CD4-positive, alpha-beta T cell treated with Interleukin-1 beta for 1 hour (primary cell): ENCODE results near the gene NEMP2.
"Not testable (repeated sequence)": the region's sequence is repeated elsewhere in the genome, so short reads cannot be mapped to it uniquely, and the experiment has no call there.

Experiments
- DNase-seq, 2 donors: peaks; one replicate each; pipeline ENCODE4 v3.0.0-alpha.2; 2020 to 2022

NEMP2 gene

DNA sequence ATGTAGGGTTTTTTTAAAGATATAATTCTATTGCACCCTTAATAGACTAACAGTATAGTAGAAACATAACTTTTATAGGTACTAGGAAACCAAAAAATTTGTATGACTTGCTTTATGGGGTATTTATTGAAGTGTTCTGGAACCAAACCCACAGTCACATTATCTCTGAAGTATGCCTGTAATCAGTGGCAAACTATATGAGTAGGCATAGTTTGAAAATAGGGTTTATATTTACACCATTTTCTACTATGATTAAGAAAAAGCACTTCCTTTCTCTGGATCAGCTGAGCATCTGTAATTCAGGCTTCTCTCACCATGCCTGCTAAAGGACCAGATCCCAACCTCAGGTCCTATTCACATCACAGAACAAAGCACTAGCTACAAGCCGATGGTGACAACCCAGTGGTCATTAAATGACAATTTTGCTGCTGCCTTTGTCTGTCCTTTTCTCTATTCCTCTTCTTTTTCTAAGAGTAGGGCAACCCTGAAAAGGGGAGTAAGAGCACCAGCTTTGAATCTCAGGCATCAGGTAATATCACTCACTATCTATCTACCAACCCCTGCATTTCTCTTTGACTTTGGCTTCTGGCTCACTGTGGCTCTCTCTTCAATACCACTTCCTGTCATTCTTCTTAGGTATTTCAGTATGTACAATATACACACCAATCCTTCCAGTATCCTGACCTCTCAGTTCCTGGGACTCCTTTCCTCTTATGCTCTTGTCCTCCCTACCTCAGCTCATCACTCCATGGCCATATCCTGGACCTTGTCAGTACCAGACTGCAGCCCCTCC is 14.4 kb downstream of the NEMP2 start:
- DNase-seq: no peak

DNA sequence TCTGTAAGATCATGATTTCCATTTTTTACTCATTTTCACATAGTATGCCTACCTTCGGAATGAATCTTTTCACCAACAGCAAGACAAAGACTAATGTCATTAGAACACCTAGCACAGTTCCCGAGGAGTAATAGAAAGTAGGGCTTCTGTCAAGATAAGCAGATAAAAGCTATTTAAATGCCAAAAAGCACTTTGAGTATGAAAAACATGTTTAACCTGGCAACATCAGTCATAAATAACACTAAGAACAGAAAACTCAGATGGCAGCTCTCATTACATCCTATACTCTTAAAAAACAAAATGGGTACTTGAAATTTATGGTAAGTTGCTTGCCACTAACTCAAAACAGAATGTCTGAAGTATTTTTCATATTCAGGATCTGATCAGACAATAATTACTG is 17.1 kb downstream of the NEMP2 start:
- no peak for DNase-seq

DNA sequence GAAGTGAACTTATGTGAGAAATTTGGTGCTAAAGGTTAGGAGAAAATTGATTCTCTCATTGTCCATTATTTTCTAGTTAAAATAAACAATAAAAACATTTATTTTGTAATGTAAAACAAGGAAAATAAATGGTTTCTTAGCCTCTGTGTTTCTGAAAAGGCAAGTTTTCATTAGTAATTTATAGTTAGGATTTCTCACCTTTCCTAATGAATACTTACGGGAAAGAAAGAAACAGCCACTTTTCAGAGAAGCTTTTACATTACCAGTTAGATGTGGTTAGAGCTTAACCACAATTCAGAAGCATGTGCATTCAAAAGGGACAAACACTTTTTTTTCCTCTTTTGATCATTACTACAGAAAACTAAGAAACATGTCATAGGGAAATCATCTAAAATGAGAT is 18.8 kb downstream of the NEMP2 start:
- DNase-seq: peak in 1 of 2 donors; percentile 35

DNA sequence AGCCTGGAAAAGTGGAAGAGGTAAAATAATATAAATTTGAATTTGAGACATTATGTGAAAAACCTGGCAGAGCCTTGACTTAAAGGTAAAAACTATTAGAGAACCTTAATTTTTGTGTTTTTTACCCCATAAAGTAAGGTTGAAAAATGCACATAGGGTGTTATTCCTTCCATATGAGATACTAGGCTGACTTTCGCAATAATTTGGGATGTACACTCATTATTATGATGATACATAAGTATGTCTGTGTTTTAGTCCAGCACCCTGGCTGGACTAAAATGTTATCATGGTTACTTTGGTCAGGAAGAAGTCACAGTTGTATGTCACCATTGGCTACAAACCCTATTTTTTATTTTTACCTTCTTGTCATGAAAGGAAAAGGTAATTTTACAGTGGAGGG is 19.8 kb downstream of the NEMP2 start:
- DNase-seq: no peak

DNA sequence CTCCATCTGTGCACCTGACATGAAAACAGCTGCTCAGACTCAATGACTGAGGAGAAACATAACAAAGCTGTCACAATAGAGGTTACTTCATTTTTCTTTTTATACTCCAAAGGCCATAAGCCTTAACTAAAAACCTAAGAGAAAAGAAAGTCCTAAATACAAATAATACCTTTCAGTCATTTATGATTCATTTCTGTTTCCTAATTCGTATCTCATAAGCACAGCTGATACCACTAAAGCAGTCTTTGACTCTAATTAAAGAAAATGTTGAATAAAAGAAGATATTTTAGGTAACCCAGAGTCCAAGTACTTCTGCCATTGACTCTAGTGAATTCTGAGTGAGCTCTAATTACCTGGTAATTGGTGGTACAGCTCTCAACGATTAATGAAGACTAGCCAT is 20.6 kb downstream of the NEMP2 start:
- no peak for DNase-seq

DNA sequence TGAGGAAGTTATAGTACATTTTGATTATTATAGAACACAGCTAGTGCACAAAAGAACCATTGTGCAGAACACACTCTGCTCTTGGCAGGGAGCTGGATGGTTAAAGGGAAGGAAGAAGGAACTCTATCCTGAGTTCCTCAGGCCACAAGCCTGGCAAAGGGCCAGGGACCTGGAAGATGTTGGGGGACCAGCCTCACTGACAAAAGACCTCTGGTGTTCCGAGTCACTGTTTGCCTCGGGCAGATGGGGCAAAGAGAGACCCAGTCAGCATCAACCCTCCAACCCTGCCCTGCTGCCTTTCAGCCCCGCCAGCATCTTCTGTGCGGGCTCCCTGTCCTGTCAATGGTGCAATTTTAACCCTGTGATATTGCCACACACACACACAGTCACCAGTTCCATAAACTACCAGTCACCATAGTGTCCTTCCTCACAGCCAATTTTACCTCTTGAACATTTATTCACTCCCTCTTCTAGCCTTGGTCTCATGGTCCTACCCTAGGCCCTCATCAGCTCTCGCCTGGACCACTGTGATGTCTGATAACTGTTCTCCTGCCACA is 21.9 kb downstream of the NEMP2 start:
- DNase-seq: no peak

DNA sequence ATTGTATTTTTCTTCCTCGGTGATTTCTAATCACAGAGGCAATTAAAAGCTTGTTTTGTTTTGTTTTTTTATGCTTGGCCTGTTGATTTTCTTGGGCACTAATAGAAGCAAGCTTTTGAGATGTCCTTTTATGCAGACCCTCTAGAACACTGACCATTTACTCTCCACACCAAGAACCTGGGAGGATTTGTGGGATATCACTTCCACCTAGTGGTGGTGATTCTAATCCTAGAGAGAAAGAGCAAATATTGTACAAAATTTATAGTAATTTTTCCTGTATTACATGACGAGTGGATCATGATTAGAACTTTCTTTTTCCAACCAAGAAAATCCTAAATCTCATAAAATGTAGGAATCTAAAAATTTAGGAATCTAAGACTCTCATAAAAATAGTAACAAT is 23.4 kb downstream of the NEMP2 start:
- DNase-seq: no peak

DNA sequence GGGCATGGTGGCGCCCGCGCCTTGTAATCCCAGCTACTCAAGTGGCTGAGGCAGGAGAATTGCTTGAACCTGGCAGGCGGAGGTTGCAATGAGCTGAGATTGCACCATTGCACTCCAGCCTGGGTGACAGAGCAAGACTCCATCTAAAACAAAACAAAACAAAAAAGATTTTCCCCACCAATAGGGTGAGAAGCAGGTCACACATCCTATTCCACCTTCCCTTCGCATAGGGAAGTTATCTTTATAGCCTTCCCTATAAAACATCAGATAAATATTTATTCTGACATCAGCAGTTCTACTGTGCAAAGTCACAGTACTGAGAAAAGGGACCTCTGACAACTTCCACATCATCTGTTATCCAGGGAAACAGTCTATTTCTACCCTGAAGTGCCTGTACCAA is 24.6 kb downstream of the NEMP2 start:
- DNase-seq: not testable (repeated sequence)

DNA sequence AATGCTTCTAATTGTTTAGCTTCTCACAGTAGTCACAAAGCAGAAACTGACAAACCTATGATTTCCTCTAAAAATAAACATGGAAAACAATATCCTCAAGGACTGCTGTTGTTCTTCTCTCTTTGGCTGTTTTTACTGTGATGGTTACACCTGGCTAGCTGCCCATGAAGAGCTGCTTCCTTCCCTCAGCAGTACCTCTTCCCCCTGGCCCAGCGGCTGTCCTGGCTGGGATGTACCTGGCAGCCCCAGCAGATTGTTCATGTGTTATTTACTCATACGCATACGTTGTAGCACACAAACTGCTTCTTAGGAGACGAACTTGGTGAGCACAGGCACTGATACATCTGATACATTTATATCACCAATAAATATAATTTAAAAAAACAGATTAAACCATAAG is 27.4 kb downstream of the NEMP2 start:
- DNase-seq: no peak

DNA sequence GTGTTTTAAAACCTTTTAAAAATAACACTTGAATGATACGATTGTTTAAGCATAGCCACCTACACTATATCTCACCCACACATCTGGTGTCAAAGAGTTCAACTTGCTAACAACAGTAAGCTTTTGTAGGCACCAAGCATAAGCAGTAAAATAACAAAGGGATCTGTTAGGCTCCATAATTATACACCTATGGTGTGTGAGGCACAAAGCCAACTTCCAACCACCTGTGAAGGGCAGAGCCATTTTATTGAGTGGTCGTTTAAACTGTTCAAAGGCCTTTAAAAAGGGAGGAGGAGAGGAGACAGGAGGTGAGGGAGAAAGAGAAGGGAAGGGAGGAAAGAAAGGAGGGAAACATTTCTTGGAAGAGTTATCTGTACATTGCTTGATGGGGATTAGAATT is 27.9 kb downstream of the NEMP2 start:
- DNase-seq: no peak

DNA sequence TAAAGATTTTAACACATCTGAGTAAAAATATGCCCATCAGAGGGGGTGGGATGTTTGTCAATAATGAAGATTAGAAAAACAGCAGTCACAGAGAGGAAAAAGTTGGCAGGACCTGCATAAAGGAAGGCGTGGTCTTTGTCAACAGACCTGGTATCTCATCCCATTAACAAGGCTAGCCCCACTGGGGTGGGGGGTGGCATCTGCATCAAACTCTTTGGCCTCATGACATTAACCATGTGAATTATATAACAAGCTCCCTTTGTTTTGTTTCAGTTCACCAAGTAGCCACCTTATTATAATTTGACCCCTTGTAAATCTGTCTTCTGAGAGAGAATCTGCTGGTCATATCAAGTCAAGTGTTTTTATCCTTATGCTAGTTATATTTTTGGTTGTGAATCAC is 28.8 kb downstream of the NEMP2 start:
- no peak for DNase-seq

DNA sequence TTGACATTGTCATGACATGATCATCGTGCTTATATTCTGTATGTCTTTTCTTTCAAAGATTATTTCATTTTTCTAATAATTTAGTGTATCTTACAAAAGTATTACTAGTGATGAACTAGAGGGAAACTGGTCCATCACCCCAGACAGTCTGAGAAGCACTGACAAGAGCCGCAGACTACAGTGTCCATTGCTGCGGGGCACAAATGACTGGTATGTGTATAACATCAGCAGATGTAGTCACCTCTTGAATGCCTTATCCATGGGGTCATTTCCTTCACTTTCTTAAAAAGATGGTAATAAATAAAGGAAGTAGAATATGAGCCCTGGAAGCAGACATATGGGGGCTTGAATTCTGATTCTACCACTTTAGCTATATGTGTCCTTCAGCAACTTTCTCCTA is 29.6 kb downstream of the NEMP2 start:
- no peak for DNase-seq

DNA sequence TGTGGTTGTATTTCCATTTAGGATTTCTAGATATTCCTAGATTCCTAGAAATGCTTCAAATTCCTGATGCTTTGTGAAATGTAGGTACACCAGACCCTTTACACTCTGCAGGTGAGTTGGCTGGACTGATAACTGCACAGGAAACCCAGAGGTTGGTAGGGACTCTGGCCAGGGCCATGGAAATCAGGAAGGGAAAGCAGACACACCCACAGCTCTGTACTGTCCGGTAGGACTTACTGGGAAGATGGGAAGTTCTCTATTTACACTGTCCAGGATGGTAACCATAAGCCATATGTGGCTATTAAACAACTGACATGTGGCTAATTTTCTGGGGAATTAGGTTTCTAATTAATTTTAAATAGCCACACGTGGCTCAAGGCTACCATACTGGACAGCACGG is 31.4 kb downstream of the NEMP2 start:
- no peak for DNase-seq

DNA sequence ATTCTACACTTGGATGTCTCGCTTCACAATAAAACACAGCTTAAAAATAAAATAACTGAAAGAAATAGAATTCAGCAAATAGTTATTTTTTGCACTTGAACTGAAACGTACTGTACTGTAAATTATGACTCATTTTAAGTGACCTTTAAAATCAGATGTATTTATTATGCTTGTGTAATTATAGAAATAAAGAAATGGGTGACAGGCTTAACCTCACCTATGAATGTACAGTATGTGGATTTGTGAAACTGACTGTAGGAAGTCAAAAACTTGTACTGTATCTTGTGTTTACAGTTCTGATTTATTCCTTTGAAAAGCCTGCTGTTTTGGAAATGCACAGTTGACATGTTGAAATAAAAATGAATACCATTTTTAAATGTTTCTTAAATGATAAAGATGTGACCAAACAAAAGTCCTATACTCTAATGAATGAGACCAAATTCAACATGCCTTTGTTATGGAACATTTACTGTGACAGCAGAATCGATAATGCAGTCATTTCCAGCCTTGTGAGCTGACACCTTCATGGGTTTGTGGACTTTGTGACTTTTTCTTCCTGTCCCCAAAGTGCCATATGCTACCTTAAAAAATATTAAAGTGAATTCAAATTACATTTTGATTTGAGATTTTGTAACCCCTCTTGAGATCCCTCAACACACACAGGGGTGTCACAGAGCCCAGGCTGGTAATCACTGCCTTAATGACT is 32.7 kb downstream of the NEMP2 start:
- DNase-seq: no peak

DNA sequence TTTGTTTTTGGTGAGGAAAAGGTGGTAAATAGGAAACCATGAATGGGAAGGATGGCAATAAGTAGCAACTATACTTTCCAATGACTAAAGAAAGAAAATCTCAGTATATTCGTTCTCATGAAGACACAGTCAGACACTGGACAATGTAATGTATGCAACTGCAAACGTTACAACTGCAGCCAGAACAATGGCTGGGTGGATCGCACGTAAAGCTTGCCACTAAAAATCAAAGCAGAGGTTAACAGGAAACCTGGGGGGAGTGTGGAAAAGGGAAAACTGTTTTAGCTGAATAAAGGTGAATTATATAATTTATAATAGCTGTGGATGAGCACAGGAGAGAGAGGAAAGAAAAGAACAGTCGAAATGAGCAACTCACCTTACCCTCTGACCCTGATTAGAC is 33.3 kb downstream of the NEMP2 start:
- no peak for DNase-seq

DNA sequence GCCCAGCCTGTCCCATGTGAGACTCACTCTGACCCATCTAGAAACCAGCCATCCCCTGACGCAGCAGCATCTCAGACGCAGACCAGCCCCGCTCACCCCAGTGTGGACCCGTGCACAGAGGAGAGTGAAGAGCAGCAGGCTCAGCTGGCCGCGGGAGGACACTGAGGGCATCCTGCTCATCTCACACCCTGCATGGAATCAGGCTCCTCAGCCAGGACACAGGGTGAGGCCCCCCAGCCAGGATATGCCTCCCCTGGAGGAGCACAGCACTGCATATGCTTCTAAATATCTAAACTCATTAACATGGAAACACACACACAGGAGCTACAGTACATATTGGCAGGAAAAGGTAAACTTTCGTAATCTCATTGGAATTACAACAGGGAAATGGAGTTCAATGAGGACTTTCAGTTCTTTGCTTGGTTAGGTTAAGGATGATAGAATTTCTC is 34.4 kb downstream of the NEMP2 start:
- DNase-seq: no peak

DNA sequence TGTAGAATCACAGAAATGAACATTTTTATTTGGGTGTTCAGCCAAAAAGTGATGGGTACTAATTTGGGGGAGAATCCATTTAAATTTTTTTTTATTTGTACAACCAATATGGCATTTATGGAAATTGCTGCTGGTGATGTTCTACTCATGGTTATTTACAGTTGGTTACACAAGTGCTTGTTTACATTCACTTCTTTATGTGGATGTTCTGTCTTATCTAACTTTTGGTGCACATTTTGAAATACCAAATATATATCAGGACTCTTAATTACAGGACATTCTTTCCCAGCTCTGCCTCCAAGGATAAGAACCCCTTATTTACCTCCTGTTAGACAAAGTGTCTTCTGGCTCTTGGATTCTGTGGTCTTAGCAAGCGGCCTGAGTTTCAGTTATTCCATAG is 35.2 kb downstream of the NEMP2 start:
- no peak for DNase-seq

DNA sequence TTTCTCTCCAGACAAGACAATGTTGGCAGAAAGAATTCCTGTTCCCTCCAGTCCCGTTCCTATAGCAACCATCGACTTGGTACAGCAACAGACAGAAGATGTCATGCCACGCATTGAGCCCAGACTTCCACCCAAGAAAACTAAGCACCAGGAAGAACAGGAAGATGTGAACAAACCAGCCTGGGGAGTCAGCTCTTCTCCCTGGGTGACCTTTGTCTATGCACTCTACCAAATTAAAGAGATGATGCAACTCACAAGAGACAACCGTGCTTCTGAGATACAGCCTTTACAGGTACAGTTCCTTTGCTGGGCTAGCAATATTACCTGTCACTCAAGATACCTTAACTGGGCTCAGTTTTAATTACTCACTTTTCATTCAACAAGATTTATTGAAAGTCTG is 37.1 kb downstream of the NEMP2 start:
- no peak for DNase-seq

DNA sequence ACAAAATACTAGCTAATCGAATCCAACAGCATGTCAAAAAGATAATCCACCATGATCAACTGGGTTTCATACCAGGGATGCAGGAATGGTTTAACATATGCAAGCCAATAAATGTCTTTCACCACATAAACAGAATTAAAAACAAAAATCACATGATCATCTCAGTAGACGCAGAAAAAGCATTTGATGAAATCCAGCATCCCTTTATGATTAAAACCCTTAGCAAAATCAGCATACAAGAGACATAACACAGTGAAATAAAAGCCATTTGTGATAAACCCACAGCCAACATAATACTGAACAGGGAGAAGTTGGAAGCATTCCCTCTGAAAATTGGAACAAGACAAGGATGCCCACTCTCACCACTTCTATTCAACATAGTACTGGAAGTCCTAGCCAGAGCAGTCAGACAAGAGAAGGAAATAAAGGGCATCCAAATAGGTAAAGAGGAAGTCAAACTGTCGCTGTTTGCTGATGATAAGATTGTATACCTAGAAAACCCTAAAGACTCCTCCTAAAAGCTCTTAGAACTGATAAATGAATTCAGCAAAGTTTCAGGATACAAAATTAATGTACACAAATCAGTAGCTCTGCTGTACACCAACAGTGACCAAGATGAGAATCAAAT is 39.8 kb downstream of the NEMP2 start:
- not testable (repeated sequence) for DNase-seq

DNA sequence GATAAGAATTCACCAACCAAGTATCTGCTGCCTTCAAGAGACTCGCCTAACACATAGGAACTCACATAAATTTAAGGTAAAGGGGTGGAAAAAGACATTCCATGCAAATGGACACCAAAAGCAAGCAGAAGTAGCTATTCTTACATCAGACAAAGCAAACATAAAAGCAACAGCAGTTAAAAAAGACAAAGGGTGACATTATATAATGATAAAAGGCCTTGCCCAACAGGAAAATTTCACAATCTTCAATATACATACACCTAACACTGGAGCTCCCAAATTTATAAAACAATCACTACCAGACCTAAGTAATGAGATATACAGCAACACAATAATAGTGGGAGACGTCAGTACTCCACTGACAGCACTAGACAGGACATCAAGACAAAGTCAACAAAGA is 41.4 kb downstream of the NEMP2 start:
- DNase-seq: no peak

DNA sequence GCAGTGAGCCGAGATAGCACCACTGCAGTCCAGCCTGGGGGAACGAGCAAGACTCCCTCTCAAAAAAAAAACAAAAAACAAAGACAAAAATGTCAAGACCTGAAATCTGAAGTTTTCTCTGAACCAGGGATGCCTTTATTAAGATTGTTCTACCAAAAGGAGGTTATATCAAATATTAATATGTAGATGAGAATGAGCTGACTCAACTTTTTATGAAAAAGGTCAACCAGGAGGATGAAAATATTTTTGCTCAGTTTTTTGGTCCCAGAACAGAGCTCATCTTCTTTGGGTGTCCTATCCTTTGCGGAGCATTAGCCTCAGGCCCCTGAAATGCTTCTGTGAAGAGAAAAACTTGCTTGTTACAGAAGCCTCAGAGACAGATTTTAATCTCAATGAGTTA is 44.0 kb downstream of the NEMP2 start:
- DNase-seq: no peak

DNA sequence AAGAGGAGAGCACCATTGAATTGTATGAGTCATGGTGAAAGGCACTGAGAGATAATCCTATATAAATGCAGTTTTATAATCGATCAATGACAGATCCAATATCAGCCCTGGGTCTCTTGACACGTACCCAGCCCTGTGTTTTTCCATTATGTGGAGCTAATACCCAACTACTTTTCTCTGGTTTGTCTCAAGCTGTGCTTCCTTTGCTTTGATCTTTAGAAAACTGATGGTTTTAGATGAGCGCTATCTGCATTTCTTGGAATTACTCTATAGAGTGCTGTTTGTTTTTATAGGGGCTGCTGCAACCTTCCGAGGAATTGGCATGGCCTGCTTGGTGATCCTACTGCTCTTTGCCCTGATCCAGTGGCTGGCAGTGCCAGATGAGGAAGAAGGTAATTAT is 45.0 kb downstream of the NEMP2 start:
- no peak for DNase-seq

DNA sequence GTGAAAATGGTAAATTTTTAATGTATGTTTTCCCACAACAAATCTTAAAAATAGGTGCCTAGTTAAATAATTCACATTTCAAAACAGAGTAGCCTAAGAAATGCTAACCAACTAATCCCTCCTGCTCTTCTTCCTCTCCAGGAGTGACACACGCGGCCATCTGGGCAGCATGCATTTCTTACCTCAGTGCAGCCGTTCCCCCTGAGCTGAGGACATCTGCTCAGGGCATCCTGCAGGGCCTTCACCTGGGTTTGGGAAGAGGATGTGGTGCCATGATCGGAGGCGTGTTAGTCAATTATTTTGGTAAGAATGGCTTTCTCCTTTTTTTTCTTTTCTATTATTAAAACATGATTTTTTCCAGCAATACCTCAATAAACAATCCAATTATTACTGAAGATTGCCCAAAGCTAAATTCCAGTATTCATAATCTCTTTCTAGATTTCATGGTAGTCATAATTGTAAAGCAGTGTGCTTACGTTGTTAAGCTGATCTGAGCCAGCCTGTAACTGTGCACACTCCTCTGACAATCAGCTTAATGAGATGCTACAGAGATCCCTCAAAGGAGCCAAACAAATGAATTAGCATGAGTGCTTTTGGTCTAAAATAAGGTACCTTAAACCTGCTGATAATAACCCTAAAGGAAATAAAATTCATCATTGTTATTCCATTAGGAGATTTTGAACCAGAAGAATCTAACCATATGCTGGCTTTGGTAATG is 45.8 kb downstream of the NEMP2 start:
- no peak for DNase-seq
